ENCODE measurements around the gene DHRS7C.

DNA sequence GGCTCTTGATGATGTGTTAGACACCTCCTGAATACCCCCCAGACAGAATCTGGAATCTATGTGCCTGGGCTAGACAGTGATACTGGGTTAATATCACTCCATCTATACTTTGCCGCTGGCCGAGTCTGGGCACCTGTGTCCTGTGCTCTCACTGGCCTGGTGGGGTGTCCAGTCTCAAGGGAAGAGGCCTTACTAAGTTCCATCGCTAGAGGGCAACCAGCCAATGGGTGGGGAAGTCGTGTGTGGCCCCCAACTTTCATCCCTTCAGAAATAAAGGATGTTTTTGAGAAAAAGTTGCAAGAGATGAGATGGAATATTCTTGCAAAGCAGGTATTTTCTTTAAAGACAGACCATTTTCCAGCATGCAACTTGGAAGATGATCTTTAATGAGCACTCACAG lies 32.7 kb upstream of the DHRS7C start:
- TF ChIP-seq MYC (IDR thresholded peaks at IDR 0.05; ENCODE audit: low read depth, low read length), result no peak
- no peak for TF ChIP-seq POLR2A (IDR thresholded peaks at IDR 0.05; ENCODE audit: extremely low read depth, insufficient read length)
- TF ChIP-seq, protein P1, sequence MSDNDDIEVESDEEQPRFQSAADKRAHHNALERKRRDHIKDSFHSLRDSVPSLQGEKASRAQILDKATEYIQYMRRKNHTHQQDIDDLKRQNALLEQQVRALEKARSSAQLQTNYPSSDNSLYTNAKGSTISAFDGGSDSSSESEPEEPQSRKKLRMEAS (IDR thresholded peaks at IDR 0.05; ENCODE audit: low read depth, low read length), result no peak
- TF ChIP-seq, protein P2, sequence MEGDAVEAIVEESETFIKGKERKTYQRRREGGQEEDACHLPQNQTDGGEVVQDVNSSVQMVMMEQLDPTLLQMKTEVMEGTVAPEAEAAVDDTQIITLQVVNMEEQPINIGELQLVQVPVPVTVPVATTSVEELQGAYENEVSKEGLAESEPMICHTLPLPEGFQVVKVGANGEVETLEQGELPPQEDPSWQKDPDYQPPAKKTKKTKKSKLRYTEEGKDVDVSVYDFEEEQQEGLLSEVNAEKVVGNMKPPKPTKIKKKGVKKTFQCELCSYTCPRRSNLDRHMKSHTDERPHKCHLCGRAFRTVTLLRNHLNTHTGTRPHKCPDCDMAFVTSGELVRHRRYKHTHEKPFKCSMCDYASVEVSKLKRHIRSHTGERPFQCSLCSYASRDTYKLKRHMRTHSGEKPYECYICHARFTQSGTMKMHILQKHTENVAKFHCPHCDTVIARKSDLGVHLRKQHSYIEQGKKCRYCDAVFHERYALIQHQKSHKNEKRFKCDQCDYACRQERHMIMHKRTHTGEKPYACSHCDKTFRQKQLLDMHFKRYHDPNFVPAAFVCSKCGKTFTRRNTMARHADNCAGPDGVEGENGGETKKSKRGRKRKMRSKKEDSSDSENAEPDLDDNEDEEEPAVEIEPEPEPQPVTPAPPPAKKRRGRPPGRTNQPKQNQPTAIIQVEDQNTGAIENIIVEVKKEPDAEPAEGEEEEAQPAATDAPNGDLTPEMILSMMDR (IDR thresholded peaks at IDR 0.05; ENCODE audit: low read depth, low read length), result peak; percentile 40
